ENCODE results near the gene GCSAM.
A peak's percentile ranks its signal among the peaks of the same experiment; 100 is the strongest.

GRCh38 chr3:112111785-112112402 lies 21.2 kb downstream of the GCSAM start:
- TF ChIP-seq CTCF (IDR thresholded peaks at IDR 0.05) (peak; percentile 28 to 52 (median 39)), POLR2A (IDR thresholded peaks at IDR 0.05) (no peak)

All from testis (tissue), 2 donors.